A673 (cell line): ENCODE data around the gene LTBR. TPM values are rescaled to one million over a fixed set of nuclear protein-coding genes. Genes with fewer than 3 reads are reported as not detected.

Source experiments
- BruUV-seq: library from RNA; stranded (reverse); fragments of 400-500 nt; replicated peaks from 2 replicates; lab custom pipeline; 2021; lab: Mats Ljungman, UMichigan
- CTCF ChIA-PET: fragments of 300-600 bp; sonication (Branson Sonifier 250); formaldehyde crosslinking; loops from one replicate; lab custom pipeline; 2022; ENCODE audit warnings: antibody characterized with exemption; lab: Charles Lee
- POLR2A ChIA-PET: fragments of 300-600 bp; sonication (Branson Sonifier 250); formaldehyde crosslinking; loops from one replicate; lab custom pipeline; 2022; ENCODE audit warnings: antibody characterized with exemption; ENCODE audit not compliant: low non-redundant PET; lab: Charles Lee
- DNase-seq: peaks from one replicate; pipeline ENCODE4 v3.0.0-alpha.2; 2015; ENCODE audit warnings: low spot score
- H3K27ac ChIP-seq: fragments of 200-600 bp; sonication (generic); 2 replicates; pipeline ENCODE4 v1.5.1; 2016; ENCODE audit warnings: mixed run types, low read depth, mild to moderate bottlenecking, mixed read lengths, antibody characterized with exemption, low read length; ENCODE audit not compliant: poor library complexity, severe bottlenecking
- H3K27me3 ChIP-seq: fragments of 200-600 bp; sonication (generic); replicated peaks from 2 replicates; pipeline ENCODE4 v1.6.1; 2017; ENCODE audit warnings: mixed run types, low read depth, mild to moderate bottlenecking, mixed read lengths, antibody characterized with exemption, low read length; ENCODE audit not compliant: insufficient read depth, poor library complexity
- H3K36me3 ChIP-seq: fragments of 200-600 bp; sonication (generic); 2 replicates; pipeline ENCODE4 v1.6.1; 2016; ENCODE audit warnings: mixed run types, mild to moderate bottlenecking, mixed read lengths, antibody characterized with exemption, low read length; ENCODE audit not compliant: insufficient read depth, poor library complexity, severe bottlenecking
- H3K4me1 ChIP-seq: fragments of 200-600 bp; sonication (generic); 2 replicates; pipeline ENCODE4 v1.6.1; 2017; ENCODE audit warnings: mixed run types, mild to moderate bottlenecking, mixed read lengths, antibody characterized with exemption, low read length; ENCODE audit not compliant: insufficient read depth, poor library complexity, severe bottlenecking
- H3K4me3 ChIP-seq: fragments of 200-600 bp; sonication (generic); 2 replicates; pipeline ENCODE4 v1.5.1; 2016; ENCODE audit warnings: low read depth, mixed run types, mild to moderate bottlenecking, mixed read lengths, low read length; ENCODE audit not compliant: poor library complexity, severe bottlenecking
- H3K9me3 ChIP-seq: fragments of 200-600 bp; sonication (generic); 2 replicates; pipeline ENCODE4 v1.6.1; 2016; ENCODE audit warnings: mixed run types, low read depth, mild to moderate bottlenecking, mixed read lengths, antibody characterized with exemption, low read length; ENCODE audit not compliant: poor library complexity, severe bottlenecking
- EZH2 ChIP-seq: fragments of 200-600 bp; sonication (generic); IDR thresholded peaks from 2 replicates; pipeline ENCODE4 v1.6.1; 2017; ENCODE audit warnings: borderline replicate concordance, low read depth, mild to moderate bottlenecking, mixed read lengths, antibody characterized with exemption, low read length; ENCODE audit not compliant: poor library complexity, severe bottlenecking
- intact Hi-C: fragments of 100-400 bp; cut with micrococcal nuclease; formaldehyde crosslinking; loops from one replicate; pipeline ENCODE4 v1.10.0; 2022; ENCODE audit not compliant: unreplicated experiment
- total RNA-seq: library from RNA; stranded (reverse); gene quantifications from 2 replicates; pipeline ENCODE4 v1.2.3, GENCODE V29; 2021
- TF ChIP-seq, protein P1 (sequence below): fragments of 300-800, 200-600 bp; sonication (generic); conservative IDR thresholded peaks from 2 replicates; pipeline ENCODE4 v1.5.1; 2017; ENCODE audit warnings: low read depth, mild to moderate bottlenecking, antibody characterized with exemption, low read length, moderate library complexity, mixed read lengths

LTBR gene
- total RNA-seq, 1 experiment from 2014 or later = 27.5 TPM

DNA sequence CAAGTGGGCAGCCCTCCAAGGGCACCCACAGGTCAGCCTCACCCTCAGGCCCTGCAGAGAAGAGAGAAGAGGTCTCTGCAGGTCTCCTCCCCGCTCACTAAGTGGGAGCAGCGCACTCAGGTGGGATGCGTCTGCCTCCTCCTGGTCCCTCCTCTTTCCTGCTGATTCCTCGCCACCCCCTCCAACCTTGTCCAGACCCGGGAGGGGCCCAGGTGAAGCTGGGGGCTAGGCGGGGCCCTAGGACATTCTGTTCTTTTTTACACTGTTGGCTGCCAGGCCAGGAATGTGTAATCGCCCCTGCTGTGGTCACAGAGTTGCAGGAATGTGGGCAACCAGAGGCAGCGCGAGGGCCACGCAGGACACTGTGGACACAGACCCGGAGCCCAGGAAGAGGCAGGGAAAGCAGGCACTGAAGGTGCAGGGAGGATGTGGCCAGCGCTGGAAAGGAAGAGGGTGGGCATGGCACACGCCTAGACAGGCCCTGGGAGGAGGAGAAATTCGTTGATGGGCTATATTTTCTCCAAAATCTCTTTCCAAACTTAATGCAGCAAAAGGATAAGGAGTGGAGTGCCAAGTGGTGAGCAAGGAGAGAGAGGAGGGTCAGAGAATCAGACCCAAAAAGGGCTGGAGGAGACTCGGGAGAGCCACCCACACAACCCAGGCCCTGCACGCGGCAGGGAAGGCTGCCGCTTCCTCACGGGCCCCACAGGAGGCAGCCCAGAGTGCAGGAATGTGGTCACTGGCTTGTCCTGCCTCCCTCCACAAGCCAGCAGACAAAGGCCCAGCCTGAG lies 7.7 kb upstream of the LTBR start:
- no peaks in the 10 kb centered on the region for H3K27me3 ChIP-seq
- H3K4me1 ChIP-seq = peaks cover 8% of the 10 kb centered on the region
- no peaks in the 10 kb centered on the region for H3K36me3 ChIP-seq
- no peaks in the 10 kb centered on the region for H3K9me3 ChIP-seq
- ChIA-PET CTCF (no interaction called here), POLR2A (no interaction called here)
- BruUV-seq = no TSS peak
- H3K27ac ChIP-seq = no peak overlapping the region
- TF ChIP-seq, protein P1, sequence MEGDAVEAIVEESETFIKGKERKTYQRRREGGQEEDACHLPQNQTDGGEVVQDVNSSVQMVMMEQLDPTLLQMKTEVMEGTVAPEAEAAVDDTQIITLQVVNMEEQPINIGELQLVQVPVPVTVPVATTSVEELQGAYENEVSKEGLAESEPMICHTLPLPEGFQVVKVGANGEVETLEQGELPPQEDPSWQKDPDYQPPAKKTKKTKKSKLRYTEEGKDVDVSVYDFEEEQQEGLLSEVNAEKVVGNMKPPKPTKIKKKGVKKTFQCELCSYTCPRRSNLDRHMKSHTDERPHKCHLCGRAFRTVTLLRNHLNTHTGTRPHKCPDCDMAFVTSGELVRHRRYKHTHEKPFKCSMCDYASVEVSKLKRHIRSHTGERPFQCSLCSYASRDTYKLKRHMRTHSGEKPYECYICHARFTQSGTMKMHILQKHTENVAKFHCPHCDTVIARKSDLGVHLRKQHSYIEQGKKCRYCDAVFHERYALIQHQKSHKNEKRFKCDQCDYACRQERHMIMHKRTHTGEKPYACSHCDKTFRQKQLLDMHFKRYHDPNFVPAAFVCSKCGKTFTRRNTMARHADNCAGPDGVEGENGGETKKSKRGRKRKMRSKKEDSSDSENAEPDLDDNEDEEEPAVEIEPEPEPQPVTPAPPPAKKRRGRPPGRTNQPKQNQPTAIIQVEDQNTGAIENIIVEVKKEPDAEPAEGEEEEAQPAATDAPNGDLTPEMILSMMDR = peak; percentile 20; the same call in 1 of the 2 replicates
- no peak for TF ChIP-seq EZH2
- intact Hi-C loops = no loop called here
- no peak for DNase-seq
- H3K4me3 ChIP-seq = no peak overlapping the region

DNA sequence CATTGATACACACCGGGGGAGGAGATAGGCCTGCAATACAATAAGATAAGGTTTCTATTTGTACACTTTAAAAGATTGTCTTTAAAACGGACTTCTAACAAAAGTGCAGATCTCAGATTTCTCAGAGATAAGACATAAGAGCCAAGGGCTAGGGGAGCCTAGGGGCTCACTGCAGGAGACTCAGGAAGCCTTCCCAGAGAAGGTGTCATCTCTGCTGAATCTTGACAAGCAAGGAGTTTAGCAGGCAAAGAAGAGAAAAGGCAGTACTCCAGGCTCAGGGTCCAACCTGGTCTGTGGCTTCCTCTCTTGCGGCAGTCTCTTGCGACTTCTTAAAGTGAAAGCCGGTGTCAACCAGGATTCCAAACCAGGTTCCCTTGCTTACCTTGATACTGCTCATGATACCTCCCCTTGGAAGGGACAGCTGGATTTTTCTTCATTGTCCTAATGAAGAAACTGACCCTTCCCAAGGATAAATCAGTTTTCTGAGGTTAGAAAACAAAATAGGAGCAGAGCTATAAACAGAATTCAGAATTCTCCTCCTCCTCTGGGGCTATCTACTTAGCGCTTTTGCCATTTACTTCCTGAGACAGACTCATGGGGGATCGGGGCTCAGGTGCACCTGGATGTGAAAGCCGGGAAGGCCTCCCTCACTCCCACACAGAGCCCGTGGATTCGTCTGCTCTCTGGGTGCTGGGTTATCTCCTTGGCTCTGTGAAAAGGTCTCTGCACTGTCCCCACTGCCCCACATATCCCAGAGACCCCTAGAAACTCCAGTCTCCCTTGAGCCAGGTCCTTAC lies 6.9 kb upstream of the LTBR start:
- TF ChIP-seq, protein P1 = no peak
- no peak for TF ChIP-seq EZH2
- DNase-seq = no peak
- Histone ChIP-seq H3K27me3 (no peaks in the 10 kb centered on the region), H3K9me3 (no peaks in the 10 kb centered on the region), H3K4me3 (no peak overlapping the region), H3K4me1 (peaks cover 8% of the 10 kb centered on the region), H3K27ac (no peak overlapping the region), H3K36me3 (no peaks in the 10 kb centered on the region)
- CTCF ChIA-PET = no interaction called here
- intact Hi-C loops = no loop called here
- POLR2A ChIA-PET = no interaction called here
- BruUV-seq = no TSS peak

DNA sequence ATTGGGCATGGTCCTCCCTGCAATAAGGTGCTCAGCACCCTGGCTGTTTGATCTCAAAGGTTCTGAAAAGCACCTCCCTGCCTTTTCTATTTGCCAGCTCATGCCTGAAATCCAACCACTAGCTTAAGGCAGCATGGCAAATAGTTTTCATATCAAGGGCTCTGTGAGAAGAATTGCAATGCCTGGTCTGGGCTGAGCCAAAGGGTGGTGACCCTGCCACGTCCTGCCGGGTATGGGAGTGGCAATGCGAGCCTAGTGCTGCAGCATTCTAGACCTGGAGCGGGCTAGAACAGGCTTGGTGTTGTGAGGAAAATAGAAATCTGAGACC lies 6.3 kb upstream of the LTBR start:
- intact Hi-C loops = no loop called here
- Histone ChIP-seq H3K36me3 (no peaks in the 10 kb centered on the region), H3K4me1 (peaks cover 2% of the 10 kb centered on the region), H3K9me3 (no peaks in the 10 kb centered on the region), H3K27ac (no peak overlapping the region), H3K27me3 (no peaks in the 10 kb centered on the region), H3K4me3 (no peak overlapping the region)
- ChIA-PET CTCF (no interaction called here), POLR2A (no interaction called here)
- DNase-seq = no peak
- no peak for TF ChIP-seq EZH2
- TF ChIP-seq, protein P1 = no peak
- BruUV-seq = no TSS peak
